Heart right ventricle (tissue), 16 donors: ENCODE results near the gene DNAH12. TPM values are rescaled to one million over a fixed set of nuclear protein-coding genes. Genes with fewer than 3 reads are reported as not detected.
A peak's percentile ranks its signal among the peaks of the same experiment; 100 is the strongest.

Source experiments
- ATAC-seq, 8 donors: fragments of 200-7000 bp; cut with Tn5 transposase; one replicate each; pipeline ENCODE4 v1.9.1; 2020; ENCODE audit warnings: mild to moderate bottlenecking in 8 of 8, moderate library complexity in 8 of 8, moderate number of reproducible peaks in 1 of 8
- DNase-seq, 2 donors: peaks; one replicate each; pipeline ENCODE4 v3.0.0-alpha.2; 2020
- H3K27ac ChIP-seq, 10 donors: fragments of 200-600 bp; sonication (generic) in 2 of 10; one replicate each; pipeline versions ENCODE4 v1.5.0 to v1.8.0; 2020 to 2022; ENCODE audit warnings: mild to moderate bottlenecking in 3 of 10
- H3K27me3 ChIP-seq, 7 donors: fragments of 200-600 bp; one replicate each; pipeline ENCODE4 v1.8.0; 2021 to 2022; ENCODE audit warnings: mild to moderate bottlenecking in 2 of 7
- H3K36me3 ChIP-seq, 9 donors: fragments of 200-600 bp; sonication (generic) in 1 of 9; one replicate each; pipeline versions ENCODE4 v1.5.0 to v1.8.0; 2020 to 2022; ENCODE audit warnings: mild to moderate bottlenecking in 2 of 9
- H3K4me1 ChIP-seq, 9 donors: fragments of 200-600 bp; sonication (generic) in 1 of 9; one replicate each; pipeline versions ENCODE4 v1.5.0 to v1.8.0; 2020 to 2022; ENCODE audit warnings: mild to moderate bottlenecking in 4 of 9
- H3K4me3 ChIP-seq, 10 donors: fragments of 200-600 bp; sonication (generic) in 2 of 10; one replicate each; pipeline versions ENCODE4 v1.5.0 to v1.8.0; 2020 to 2022; ENCODE audit warnings: mild to moderate bottlenecking in 7 of 10, moderate library complexity in 2 of 10
- H3K9me3 ChIP-seq, 11 donors: fragments of 200-600 bp in 10 of 11; sonication (generic) in 2 of 11; one replicate each; pipeline versions ENCODE4 v1.5.0 to v1.8.0; 2013 to 2022; ENCODE audit warnings: mild to moderate bottlenecking in 2 of 11, control low read depth in 1 of 11, moderate library complexity in 1 of 11
- CTCF ChIP-seq, 9 donors: fragments of 200-600 bp; sonication (generic) in 2 of 9; IDR thresholded peaks; one replicate each; pipeline versions ENCODE4 v1.5.0 to v1.8.0; 2021 to 2022; ENCODE audit warnings: antibody characterized with exemption in 9 of 9, mild to moderate bottlenecking in 5 of 9, moderate library complexity in 1 of 9
- WGBS, 2 donors: extraction: QIAGEN DNeasy Blood & Tissue Kit; methylation state at CpG; one replicate each; pipeline ENCODE4 v1.1.7; 2013; ENCODE audit warnings: inconsistent platforms in 1 of 2; 5-methylcytosine and 5-hydroxymethylcytosine counted together
- intact Hi-C, 10 donors: fragments of 100-400 bp; cut with DNase I; formaldehyde crosslinking; loops; one replicate each; pipeline versions ENCODE4 v1.11.1 to v1.14.2; 2022
- polyA plus RNA-seq, 2 donors: library from polyadenylated mRNA; stranded (reverse); fragments of 200-250 nt; gene quantifications; one replicate each; pipeline ENCODE4 v1.2.3, GENCODE V29; 2013
- total RNA-seq, 10 donors: library from RNA; stranded (reverse); fragmentation: NEBNext Ultra II Directional in 3 of 10; extraction: Animal tissue kit (Norgen Biotek cat#: 25700) in 3 of 10; gene quantifications; one replicate each; pipeline versions ENCODE4 v1.2.1 to v1.2.4, GENCODE V29; 2021 to 2023
- donor health status: Arrhythmogenic right ventricular cardiomyopathy.
- donor health status: ischemic (EF 13 %, LVEDD 7.1; RV severe dilation, severe dysfunction).
- donor health status: healthy with polysubstance abuse.
- donor health status: DM: no; HTN: yes; CAD: no.
- donor health status: DM: no; HTN: no; CAD: no.
- donor health status: ischemic (EF 25% LVEDD 6.9; RV normal size, moderate dysfunction).
- donor health status: ischemic (EF 25% LVEDD 5.7; RV mildly dilated, moderate dysfunction).
- donor health status: healthy.
- donor health status: DM: yes; HTN: yes; CAD: no.
- donor health status: Ischemic cardiomyopathy.
- donor health status: ischemic (EF 35%, LVEDD 5.7; RV mildly dilated, moderate dysfunction).
- donor health status: nonischemic (EF 11% LVEDD 7.7; RV severe dilation, severe dysfunction).
- donor health status: DM: yes; HTN: yes; CAD: no.
- donor health status: PGD.
- donor health status: ischemic (EF 29% LVEDD 5.4; RV normal size, mild dysfunction).
- donor health status: nonischemic (EF 23%, LVEDD 6.1; RV moderate dilation, normal function).

Gene DNAH12
- total and polyA plus RNA-seq, 12 donors = 0.01 to 0.44 (median 0.12) TPM; not detected in 4

- TF ChIP-seq CTCF (IDR thresholded peaks at IDR 0.05) = no peak
- Histone ChIP-seq H3K4me1 (peaks cover 4 to 40% (median 34%) of the 10 kb centered on the region in 9 donors), H3K36me3 (peaks cover 0 to 17% (median 5%) of the 10 kb centered on the region in 9 donors), H3K27ac (peak overlapping the region in 9 of 10 donors; percentile 75 to 93 (median 89)), H3K4me3 (peak overlapping the region; percentile 60 to 92 (median 78)), H3K27me3 (no peaks in the 10 kb centered on the region), H3K9me3 (no peaks in the 10 kb centered on the region)
- peak in 3 of 8 donors; percentile 6 to 28 (median 23) for ATAC-seq
- DNase-seq = no peak
- 23 to 32% methylated on average over 8 of the region's 8 CpGs for WGBS, 2 donors
- intact Hi-C loops = loop anchor here in 1 of 10 donors (5.0 kb wide), 1 partner anchor 42 kb away; the partner anchor contains the start of gene ARF4
Observed at GRCh38 chr3:57555306-57555705, 11.2 kb upstream of the DNAH12 start.

GRCh38 chr3:57546616-57547015 is 2.5 kb upstream of the DNAH12 start:
- Histone ChIP-seq H3K27ac (peak overlapping the region in 4 of 10 donors; percentile 44 to 71 (median 66)), H3K4me1 (peaks cover 0 to 23% (median 12%) of the 10 kb centered on the region in 9 donors), H3K4me3 (no peak overlapping the region), H3K9me3 (no peaks in the 10 kb centered on the region), H3K36me3 (no peaks in the 10 kb centered on the region), H3K27me3 (peaks cover 0 to 8% (median 0%) of the 10 kb centered on the region in 7 donors)
- ATAC-seq (no peak), DNase-seq (no peak)
- intact Hi-C loops = no loop called here
- WGBS, 2 donors = 88 to 96% methylated on average over 1 of the region's 1 CpG
- TF ChIP-seq CTCF (IDR thresholded peaks at IDR 0.05) = no peak

GRCh38 chr3:57545636-57546268 is 1.6 kb upstream of the DNAH12 start:
- peaks cover 0 to 23% (median 12%) of the 10 kb centered on the region in 9 donors for H3K4me1 ChIP-seq
- 42 to 44% methylated on average over 7 of the region's 7 CpGs for WGBS, 2 donors
- peak in 1 of 2 donors; percentile 36 for DNase-seq

GRCh38 chr3:57538465-57538864 is 5.7 kb downstream of the DNAH12 start:
- ATAC-seq (no peak), DNase-seq (no peak)
- 94 to 97% methylated on average over 3 of the region's 3 CpGs for WGBS, 2 donors
- H3K4me1 ChIP-seq = no peaks in the 10 kb centered on the region
- no peak overlapping the region for H3K27ac ChIP-seq
- H3K9me3 ChIP-seq = no peaks in the 10 kb centered on the region
- intact Hi-C loops = no loop called here
- no peak overlapping the region for H3K4me3 ChIP-seq
- no peaks in the 10 kb centered on the region for H3K36me3 ChIP-seq
- no peak for TF ChIP-seq CTCF (IDR thresholded peaks at IDR 0.05)
- no peaks in the 10 kb centered on the region for H3K27me3 ChIP-seq

More at GRCh38 chr3:57545636-57546268, 1.6 kb upstream of the DNAH12 start:
- no peaks in the 10 kb centered on the region for H3K36me3 ChIP-seq
- intact Hi-C loops = no loop called here
- peak overlapping the region in 7 of 10 donors; percentile 20 to 71 (median 58) for H3K27ac ChIP-seq
- peak in 7 of 8 donors; percentile 74 to 95 (median 87) for ATAC-seq
- H3K9me3 ChIP-seq = no peaks in the 10 kb centered on the region
- peaks cover 0 to 8% (median 0%) of the 10 kb centered on the region in 7 donors for H3K27me3 ChIP-seq
- H3K4me3 ChIP-seq = no peak overlapping the region
- TF ChIP-seq CTCF (IDR thresholded peaks at IDR 0.05) = no peak
